WTC11 (cell line): ENCODE results near the gene FOXP1.

Source experiments
- CREM ChIP-seq: sonication (generic); formaldehyde crosslinking; IDR thresholded peaks from 2 replicates; pipeline ENCODE4 v1.8.1; 2022; ENCODE audit warnings: mild to moderate bottlenecking, missing genetic modification reagents, moderate library complexity
- ETV6 ChIP-seq: sonication (generic); formaldehyde crosslinking; IDR thresholded peaks from 2 replicates; pipeline ENCODE4 v1.8.1; 2022; ENCODE audit warnings: mild to moderate bottlenecking, missing genetic modification reagents
- FOXP1 ChIP-seq: sonication (generic); formaldehyde crosslinking; IDR thresholded peaks from 2 replicates; pipeline ENCODE4 v1.8.0; 2022; ENCODE audit warnings: missing genetic modification reagents, mild to moderate bottlenecking, moderate library complexity, borderline replicate concordance
- JUN ChIP-seq: sonication (generic); formaldehyde crosslinking; IDR thresholded peaks from 2 replicates; pipeline ENCODE4 v1.8.0; 2023; ENCODE audit warnings: mild to moderate bottlenecking, missing genetic modification reagents
- MXD4 ChIP-seq: fragments of 250-450 bp; sonication (Bioruptor Pico); IDR thresholded peaks from 2 replicates; pipeline ENCODE4 v1.8.0; 2021; ENCODE audit warnings: mild to moderate bottlenecking, moderate library complexity, borderline replicate concordance
- TEAD1 ChIP-seq: sonication (generic); formaldehyde crosslinking; IDR thresholded peaks from 2 replicates; pipeline ENCODE4 v1.8.0; 2022; ENCODE audit warnings: mild to moderate bottlenecking, missing genetic modification reagents
- ZNF263 ChIP-seq: sonication (generic); formaldehyde crosslinking; IDR thresholded peaks from 2 replicates; pipeline ENCODE4 v1.8.1; 2022; ENCODE audit warnings: low read depth, mild to moderate bottlenecking, moderate library complexity, missing genetic modification reagents
- ZNF423 ChIP-seq: fragments of 250-450 bp; sonication (Bioruptor Pico); IDR thresholded peaks from 2 replicates; pipeline ENCODE4 v2.1.2; 2022; ENCODE audit warnings: mild to moderate bottlenecking, moderate library complexity
- TF ChIP-seq, protein P1 (sequence below): sonication (generic); formaldehyde crosslinking; IDR thresholded peaks from 2 replicates; pipeline ENCODE4 v1.8.1; 2022; ENCODE audit warnings: low read depth, missing genetic modification reagents, borderline replicate concordance
- TF ChIP-seq, protein P2 (sequence below): sonication (generic); formaldehyde crosslinking; IDR thresholded peaks from 2 replicates; pipeline ENCODE4 v1.8.0; 2022; ENCODE audit warnings: mild to moderate bottlenecking, missing genetic modification reagents
- TF ChIP-seq, protein P3 (sequence below): fragments of 200-600 bp; IDR thresholded peaks from 2 replicates; pipeline ENCODE4 v1.8.0; 2022; ENCODE audit warnings: antibody characterized with exemption
- TF ChIP-seq, protein P4 (sequence below): sonication (generic); formaldehyde crosslinking; IDR thresholded peaks from 2 replicates; pipeline ENCODE4 v1.8.1; 2022; ENCODE audit warnings: low read depth, mild to moderate bottlenecking, moderate library complexity, missing genetic modification reagents, borderline replicate concordance

DNA sequence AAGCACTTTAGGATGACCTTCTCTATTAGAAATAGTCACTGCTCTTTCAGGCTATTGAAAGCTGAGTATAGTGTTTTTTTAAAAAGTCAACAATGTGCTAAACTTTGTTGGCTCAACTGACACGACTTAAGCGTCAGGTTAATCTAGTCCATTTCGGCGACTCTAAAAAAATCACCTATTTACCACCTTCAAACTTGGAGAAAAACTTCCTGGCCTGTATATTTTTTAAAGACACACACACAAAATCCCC, 517.8 kb downstream of the FOXP1 start:
- TF ChIP-seq TEAD1 (CRISPR knock-in tag) (no peak), ETV6 (CRISPR knock-in tag) (no peak), FOXP1 (CRISPR knock-in tag) (no peak), CREM (no peak), MXD4 (CRISPR knock-in tag) (no peak), ZNF423 (no peak), JUN (CRISPR knock-in tag) (no peak), ZNF263 (CRISPR knock-in tag) (no peak)
- TF ChIP-seq, protein P1, sequence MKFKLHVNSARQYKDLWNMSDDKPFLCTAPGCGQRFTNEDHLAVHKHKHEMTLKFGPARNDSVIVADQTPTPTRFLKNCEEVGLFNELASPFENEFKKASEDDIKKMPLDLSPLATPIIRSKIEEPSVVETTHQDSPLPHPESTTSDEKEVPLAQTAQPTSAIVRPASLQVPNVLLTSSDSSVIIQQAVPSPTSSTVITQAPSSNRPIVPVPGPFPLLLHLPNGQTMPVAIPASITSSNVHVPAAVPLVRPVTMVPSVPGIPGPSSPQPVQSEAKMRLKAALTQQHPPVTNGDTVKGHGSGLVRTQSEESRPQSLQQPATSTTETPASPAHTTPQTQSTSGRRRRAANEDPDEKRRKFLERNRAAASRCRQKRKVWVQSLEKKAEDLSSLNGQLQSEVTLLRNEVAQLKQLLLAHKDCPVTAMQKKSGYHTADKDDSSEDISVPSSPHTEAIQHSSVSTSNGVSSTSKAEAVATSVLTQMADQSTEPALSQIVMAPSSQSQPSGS (CRISPR knock-in tag): no peak
- TF ChIP-seq, protein P2, sequence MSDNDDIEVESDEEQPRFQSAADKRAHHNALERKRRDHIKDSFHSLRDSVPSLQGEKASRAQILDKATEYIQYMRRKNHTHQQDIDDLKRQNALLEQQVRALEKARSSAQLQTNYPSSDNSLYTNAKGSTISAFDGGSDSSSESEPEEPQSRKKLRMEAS: no peak
- TF ChIP-seq, protein P3, sequence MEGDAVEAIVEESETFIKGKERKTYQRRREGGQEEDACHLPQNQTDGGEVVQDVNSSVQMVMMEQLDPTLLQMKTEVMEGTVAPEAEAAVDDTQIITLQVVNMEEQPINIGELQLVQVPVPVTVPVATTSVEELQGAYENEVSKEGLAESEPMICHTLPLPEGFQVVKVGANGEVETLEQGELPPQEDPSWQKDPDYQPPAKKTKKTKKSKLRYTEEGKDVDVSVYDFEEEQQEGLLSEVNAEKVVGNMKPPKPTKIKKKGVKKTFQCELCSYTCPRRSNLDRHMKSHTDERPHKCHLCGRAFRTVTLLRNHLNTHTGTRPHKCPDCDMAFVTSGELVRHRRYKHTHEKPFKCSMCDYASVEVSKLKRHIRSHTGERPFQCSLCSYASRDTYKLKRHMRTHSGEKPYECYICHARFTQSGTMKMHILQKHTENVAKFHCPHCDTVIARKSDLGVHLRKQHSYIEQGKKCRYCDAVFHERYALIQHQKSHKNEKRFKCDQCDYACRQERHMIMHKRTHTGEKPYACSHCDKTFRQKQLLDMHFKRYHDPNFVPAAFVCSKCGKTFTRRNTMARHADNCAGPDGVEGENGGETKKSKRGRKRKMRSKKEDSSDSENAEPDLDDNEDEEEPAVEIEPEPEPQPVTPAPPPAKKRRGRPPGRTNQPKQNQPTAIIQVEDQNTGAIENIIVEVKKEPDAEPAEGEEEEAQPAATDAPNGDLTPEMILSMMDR: no peak
- TF ChIP-seq, protein P4, sequence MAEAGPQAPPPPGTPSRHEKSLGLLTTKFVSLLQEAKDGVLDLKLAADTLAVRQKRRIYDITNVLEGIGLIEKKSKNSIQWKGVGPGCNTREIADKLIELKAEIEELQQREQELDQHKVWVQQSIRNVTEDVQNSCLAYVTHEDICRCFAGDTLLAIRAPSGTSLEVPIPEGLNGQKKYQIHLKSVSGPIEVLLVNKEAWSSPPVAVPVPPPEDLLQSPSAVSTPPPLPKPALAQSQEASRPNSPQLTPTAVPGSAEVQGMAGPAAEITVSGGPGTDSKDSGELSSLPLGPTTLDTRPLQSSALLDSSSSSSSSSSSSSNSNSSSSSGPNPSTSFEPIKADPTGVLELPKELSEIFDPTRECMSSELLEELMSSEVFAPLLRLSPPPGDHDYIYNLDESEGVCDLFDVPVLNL (CRISPR knock-in tag): no peak
